MCF 10A (cell line): Measurements from ENCODE around the gene DYRK4. TPM values are rescaled to one million over a fixed set of nuclear protein-coding genes. Genes with fewer than 3 reads are reported as not detected.

ENCODE experiments used
- BruUV-seq: library from RNA; stranded (reverse); fragments of 400-500 nt; replicated peaks from 2 replicates; lab custom pipeline; 2021; lab: Mats Ljungman, UMichigan
- CTCF ChIA-PET: fragments of 300-600 bp; sonication (Branson Sonifier 250); formaldehyde crosslinking; extraction: SDS; loops from one replicate; lab custom pipeline; 2021; ENCODE audit warnings: antibody characterized with exemption, inconsistent platforms; lab: Yijun Ruan, JAX
- POLR2A ChIA-PET: fragments of 300-600, 350-650 bp; sonication (Branson Sonifier 250); formaldehyde crosslinking; extraction: SDS; loops from one replicate; lab custom pipeline; 2020; ENCODE audit warnings: antibody characterized with exemption, inconsistent platforms; lab: Yijun Ruan, JAX
- DNase-seq: peaks from one replicate; pipeline ENCODE4 v3.0.0-alpha.2; 2018; ENCODE audit not compliant: unreplicated experiment
- H3K27ac Mint-ChIP-seq: one replicate; pipeline ENCODE4 v1.8.0; 2022; ENCODE audit warnings: mild to moderate bottlenecking, low read depth, mixed read lengths; ENCODE audit not compliant: unreplicated experiment
- H3K27me3 Mint-ChIP-seq: one replicate; pipeline ENCODE4 v1.8.0; 2022; ENCODE audit warnings: mixed read lengths; ENCODE audit not compliant: insufficient read depth, unreplicated experiment
- H3K36me3 Mint-ChIP-seq: one replicate; pipeline ENCODE4 v1.8.0; 2022; ENCODE audit warnings: mild to moderate bottlenecking, moderate library complexity, mixed read lengths; ENCODE audit not compliant: insufficient read depth, unreplicated experiment
- H3K4me1 Mint-ChIP-seq: one replicate; pipeline ENCODE4 v1.8.0; 2022; ENCODE audit warnings: mixed read lengths; ENCODE audit not compliant: insufficient read depth, unreplicated experiment
- H3K4me3 Mint-ChIP-seq: one replicate; pipeline ENCODE4 v1.8.0; 2022; ENCODE audit warnings: mild to moderate bottlenecking, moderate library complexity, mixed read lengths; ENCODE audit not compliant: unreplicated experiment
- H3K9me3 Mint-ChIP-seq: one replicate; pipeline ENCODE4 v1.8.0; 2022; ENCODE audit warnings: mixed read lengths; ENCODE audit not compliant: unreplicated experiment
- intact Hi-C: fragments of 100-400 bp; cut with micrococcal nuclease; formaldehyde crosslinking; loops from 2 replicates; pipeline ENCODE4 v1.14.1; 2022
- total RNA-seq: library from RNA; stranded (reverse); gene quantifications from 2 replicates; pipeline ENCODE4 v1.2.3, GENCODE V29; 2022
- TF ChIP-seq, protein P1 (sequence below): fragments of 200-600 bp; IDR thresholded peaks from one replicate; pipeline ENCODE4 v1.8.0; 2022; ENCODE audit warnings: antibody characterized with exemption, mild to moderate bottlenecking; ENCODE audit not compliant: unreplicated experiment

DYRK4 gene
- total RNA-seq, 1 experiment from 2014 or later: 77.9 TPM

DNA sequence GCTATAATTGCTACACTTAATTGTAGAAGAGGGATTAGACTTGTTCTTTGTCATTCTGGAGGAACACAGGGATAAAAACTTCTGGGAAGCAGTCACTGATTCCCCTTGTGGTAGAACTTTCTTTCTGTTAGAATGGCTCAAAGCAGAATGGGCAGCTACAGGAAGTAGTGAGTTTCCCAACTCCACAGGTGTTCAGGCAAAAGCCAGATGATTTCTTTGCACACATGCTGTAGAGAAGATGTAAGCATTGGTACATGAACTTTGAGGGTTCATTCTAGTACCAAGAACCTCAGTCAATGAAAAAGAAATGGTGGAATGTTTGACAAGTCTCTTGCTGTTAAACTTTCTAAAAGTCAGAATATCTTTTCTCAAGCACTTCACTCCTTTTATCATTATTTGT is 91.2 kb downstream of the DYRK4 start:
- peaks cover 34% of the 10 kb centered on the region for H3K36me3 Mint-ChIP-seq
- peaks cover 29% of the 10 kb centered on the region for H3K4me1 Mint-ChIP-seq
- no peak overlapping the region for H3K27ac Mint-ChIP-seq
- TF ChIP-seq, protein P1, sequence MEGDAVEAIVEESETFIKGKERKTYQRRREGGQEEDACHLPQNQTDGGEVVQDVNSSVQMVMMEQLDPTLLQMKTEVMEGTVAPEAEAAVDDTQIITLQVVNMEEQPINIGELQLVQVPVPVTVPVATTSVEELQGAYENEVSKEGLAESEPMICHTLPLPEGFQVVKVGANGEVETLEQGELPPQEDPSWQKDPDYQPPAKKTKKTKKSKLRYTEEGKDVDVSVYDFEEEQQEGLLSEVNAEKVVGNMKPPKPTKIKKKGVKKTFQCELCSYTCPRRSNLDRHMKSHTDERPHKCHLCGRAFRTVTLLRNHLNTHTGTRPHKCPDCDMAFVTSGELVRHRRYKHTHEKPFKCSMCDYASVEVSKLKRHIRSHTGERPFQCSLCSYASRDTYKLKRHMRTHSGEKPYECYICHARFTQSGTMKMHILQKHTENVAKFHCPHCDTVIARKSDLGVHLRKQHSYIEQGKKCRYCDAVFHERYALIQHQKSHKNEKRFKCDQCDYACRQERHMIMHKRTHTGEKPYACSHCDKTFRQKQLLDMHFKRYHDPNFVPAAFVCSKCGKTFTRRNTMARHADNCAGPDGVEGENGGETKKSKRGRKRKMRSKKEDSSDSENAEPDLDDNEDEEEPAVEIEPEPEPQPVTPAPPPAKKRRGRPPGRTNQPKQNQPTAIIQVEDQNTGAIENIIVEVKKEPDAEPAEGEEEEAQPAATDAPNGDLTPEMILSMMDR: no peak
- ChIA-PET CTCF (no interaction called here), POLR2A (interaction anchor here (0.9 to 1.4 kb wide), 3 partner anchors 9 to 333 kb away, joined by 3 read pairs; no protein-coding TSS in a partner anchor)
- no TSS peak for BruUV-seq
- no peak overlapping the region for H3K4me3 Mint-ChIP-seq
- no peak for DNase-seq
- no peaks in the 10 kb centered on the region for H3K9me3 Mint-ChIP-seq
- H3K27me3 Mint-ChIP-seq: no peaks in the 10 kb centered on the region
- intact Hi-C loops: no loop called here

DNA sequence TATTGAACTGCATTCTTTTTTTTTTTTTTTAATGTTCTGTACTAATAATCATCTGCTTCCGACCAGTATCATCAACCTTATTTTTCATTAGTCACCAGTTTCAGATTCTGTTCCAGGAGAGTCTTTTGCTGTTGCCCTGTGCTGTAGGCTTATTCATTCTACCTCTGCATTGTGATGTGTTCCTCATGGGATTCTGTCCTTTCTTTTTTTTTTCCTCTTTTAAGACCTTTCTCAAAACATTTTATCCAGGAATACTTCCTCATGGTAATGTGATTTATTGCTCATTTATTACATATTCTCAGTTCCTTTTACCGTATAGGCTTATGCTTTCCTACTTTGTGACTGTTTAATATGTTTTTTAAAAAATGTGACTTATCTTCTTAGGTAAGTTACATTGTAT is 91.7 kb downstream of the DYRK4 start:
- Mint-ChIP-seq H3K36me3 (peaks cover 38% of the 10 kb centered on the region), H3K9me3 (no peaks in the 10 kb centered on the region), H3K27me3 (no peaks in the 10 kb centered on the region), H3K4me3 (no peak overlapping the region), H3K27ac (no peak overlapping the region), H3K4me1 (peaks cover 29% of the 10 kb centered on the region)
- POLR2A ChIA-PET: interaction anchor here (1.4 kb wide), 1 partner anchor 60 kb away, joined by 3 read pairs; no protein-coding TSS in a partner anchor
- no TSS peak for BruUV-seq
- intact Hi-C loops: no loop called here
- CTCF ChIA-PET: no interaction called here
- no peak for DNase-seq
- TF ChIP-seq, protein P1: no peak

Other genes with a start within 250 kb of the DYRK4 start
- gene TIGAR, start 241.0 kb upstream of the DYRK4 start, total RNA-seq: 44.0 and 45.8 TPM in 2 replicates
- not detected in 2 replicates for gene FGF23, start 182.5 kb upstream of the DYRK4 start, total RNA-seq
- gene FGF6, start 116.4 kb upstream of the DYRK4 start, total RNA-seq: not detected in 2 replicates
- 7.1 and 10.8 TPM in 2 replicates for gene RAD51AP1, start 23.3 kb upstream of the DYRK4 start, total RNA-seq
- gene AKAP3, start 86.8 kb downstream of the DYRK4 start, total RNA-seq: 0.54 and 1.1 TPM in 2 replicates
- 90.1 and 110 TPM in 2 replicates for gene NDUFA9, start 86.9 kb downstream of the DYRK4 start, total RNA-seq
- gene GALNT8, start 158.2 kb downstream of the DYRK4 start, total RNA-seq: not detected in 2 replicates